ENCODE data around the gene LYPLAL1. TPM values are rescaled to one million over a fixed set of nuclear protein-coding genes. Genes with fewer than 3 reads are reported as not detected.

LYPLAL1 gene
- total and polyA plus RNA-seq, 2 of the 8 experiments (the other 6 are each of a cell fraction or from before 2014, with no cell fraction given): 6.3 to 23.8 TPM

DNA sequence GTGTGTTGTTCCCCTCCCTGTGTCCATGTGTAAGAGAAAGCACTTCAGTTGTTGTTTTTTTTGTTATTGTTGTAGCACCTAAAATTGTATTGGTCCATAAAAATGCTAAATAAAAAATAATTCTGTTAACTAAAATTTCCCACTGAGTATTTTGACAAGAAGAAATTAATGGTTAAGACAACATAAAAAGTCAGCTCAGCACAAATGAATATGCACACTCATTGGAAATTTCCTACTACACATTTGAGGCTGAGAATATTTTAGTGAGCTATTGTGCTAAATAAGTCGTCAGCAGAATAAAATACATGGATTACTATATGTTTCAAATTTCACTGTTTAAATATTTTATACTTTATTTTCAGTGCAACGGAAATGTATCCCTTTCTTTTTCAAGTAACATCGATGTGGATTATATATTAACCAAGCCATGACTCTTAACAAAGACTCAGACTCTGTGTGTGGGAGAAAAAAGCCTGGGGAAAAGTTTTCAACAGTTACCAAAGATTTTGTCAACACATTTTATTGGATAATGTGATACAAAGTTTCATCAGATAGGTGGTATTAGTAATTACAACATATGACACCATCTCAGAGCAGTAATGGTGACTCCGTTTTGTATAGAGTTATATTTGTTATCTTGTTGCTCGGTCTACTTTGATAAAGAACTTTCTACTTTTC lies 63.4 kb downstream of the LYPLAL1 start:
- CTCF ChIA-PET (ENCODE audit: partially characterized antibody): interaction anchor here (2.0 kb wide), 1 partner anchor 149 kb away, joined by 6 read pairs; no protein-coding TSS in a partner anchor

More for the DNA sequence above, 63.4 kb downstream of the LYPLAL1 start:
- Histone ChIP-seq H3K36me3 (ENCODE audit: control insufficient read depth in 2 of 4, insufficient read depth in 4 of 4, low read length in 3 of 4) (no peaks in the 10 kb centered on the region), H3K23ac (ENCODE audit: insufficient read length) (no peak overlapping the region), H4K91ac (replicated peaks; ENCODE audit: insufficient read length, low read length) (no peak overlapping the region), H3K18ac (ENCODE audit: extremely low read depth, low read length) (no peak overlapping the region), H3K4me2 (ENCODE audit: insufficient read depth in 1 of 2, low read depth in 2 of 2, low read length in 2 of 2) (no peak overlapping the region), H4K5ac (ENCODE audit: insufficient read length, low read depth, low read length) (no peak overlapping the region), H2BK5ac (ENCODE audit: low read depth, low read length) (no peak overlapping the region), H2AFZ (ENCODE audit: low read length) (no peak overlapping the region), H3K79me1 (ENCODE audit: low read depth, low read length) (no peaks in the 10 kb centered on the region), H3K23me2 (ENCODE audit: low read depth, low read length) (no peaks in the 10 kb centered on the region), H4K20me1 (replicated peaks in 1 of 2; ENCODE audit: control insufficient read depth in 1 of 2, insufficient read depth in 2 of 2, low read length in 2 of 2) (no peaks in the 10 kb centered on the region), H3K56ac (replicated peaks; ENCODE audit: insufficient read length, low read depth, low read length) (no peak overlapping the region), H2BK20ac (ENCODE audit: low read length) (no peak overlapping the region), H2AK5ac (ENCODE audit: low read depth, low read length) (no peak overlapping the region), H3K27ac (ENCODE audit: low read depth, low read length) (no peak overlapping the region), H3K4me3 (ENCODE audit: extremely low read depth in 1 of 4, insufficient read depth in 2 of 4, low read depth in 3 of 4, low read length in 4 of 4) (no peak overlapping the region), H3K27me3 (replicated peaks in 1 of 4; ENCODE audit: control insufficient read depth in 3 of 4, extremely low read depth in 1 of 4, insufficient read depth in 3 of 4, low read length in 3 of 4) (no peaks in the 10 kb centered on the region), H3K4me1 (replicated peaks in 1 of 4; ENCODE audit: control insufficient read depth in 3 of 4, insufficient read depth in 4 of 4, low read length in 3 of 4) (no peaks in the 10 kb centered on the region), H2BK12ac (ENCODE audit: low read depth, low read length) (no peak overlapping the region), H2BK15ac (ENCODE audit: low read length) (no peak overlapping the region), H2BK120ac (replicated peaks; ENCODE audit: low read depth, low read length) (no peak overlapping the region), H3K14ac (ENCODE audit: insufficient read length) (no peak overlapping the region), H4K8ac (ENCODE audit: extremely low read depth, insufficient read depth, low read length) (no peak overlapping the region), H3K79me2 (ENCODE audit: control insufficient read depth in 1 of 2, insufficient read depth in 2 of 2, low read length in 2 of 2) (no peaks in the 10 kb centered on the region), H3K4ac (replicated peaks; ENCODE audit: insufficient read length, low read depth, low read length) (no peak overlapping the region), H3K9me3 (ENCODE audit: insufficient read depth in 2 of 2, low read depth in 1 of 2, low read length in 1 of 2) (no peaks in the 10 kb centered on the region), H3K9ac (replicated peaks in 1 of 4; ENCODE audit: extremely low read depth in 1 of 4, low read depth in 3 of 4, low read length in 3 of 4) (no peak overlapping the region)
- no peak for DNase-seq (ENCODE audit: low read depth in 1 of 2, low spot score in 2 of 2)
- POLR2A ChIA-PET (ENCODE audit: partially characterized antibody): no interaction called here
- WGBS, 2 experiments (ENCODE audit: extremely low coverage in 1 of 2, insufficient coverage in 1 of 2, insufficient read length in 1 of 2, insufficient replicate concordance in 2 of 2, low coverage in 1 of 2, low lambda C conversion rate in 2 of 2, missing lambda C conversion rate in 1 of 2): 90% methylated on average over 5 of the region's 5 CpGs; no CpG with 5 or more reads in 1 of the 2 experiments
- FAIRE-seq: no peak
- no peak for TF ChIP-seq BCL11A (IDR thresholded peaks at IDR 0.05; ENCODE audit: low read depth in 2 of 2, low read length in 2 of 2)
- TF ChIP-seq TBP (IDR thresholded peaks at IDR 0.05; ENCODE audit: low read depth, low read length): no peak
- TF ChIP-seq SRF (IDR thresholded peaks at IDR 0.05; ENCODE audit: low read depth, low read length): no peak
- no peak for TF ChIP-seq CTBP2 (IDR thresholded peaks at IDR 0.05; ENCODE audit: borderline replicate concordance, insufficient read depth, insufficient read length, low read length)
- TF ChIP-seq CBX8 (IDR thresholded peaks at IDR 0.05; ENCODE audit: borderline replicate concordance, low read depth, low read length): no peak
- no peak for TF ChIP-seq POU5F1 (IDR thresholded peaks at IDR 0.05; ENCODE audit: low read depth, low read length)
- TF ChIP-seq, protein P1, sequence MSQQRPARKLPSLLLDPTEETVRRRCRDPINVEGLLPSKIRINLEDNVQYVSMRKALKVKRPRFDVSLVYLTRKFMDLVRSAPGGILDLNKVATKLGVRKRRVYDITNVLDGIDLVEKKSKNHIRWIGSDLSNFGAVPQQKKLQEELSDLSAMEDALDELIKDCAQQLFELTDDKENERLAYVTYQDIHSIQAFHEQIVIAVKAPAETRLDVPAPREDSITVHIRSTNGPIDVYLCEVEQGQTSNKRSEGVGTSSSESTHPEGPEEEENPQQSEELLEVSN (IDR thresholded peaks at IDR 0.05): no peak
- no peak for TF ChIP-seq HDAC2 (IDR thresholded peaks at IDR 0.05; ENCODE audit: borderline replicate concordance in 1 of 2, low read depth in 2 of 2, low read length in 2 of 2)

Measured in H1 (cell line).